C4-2B (cell line): Measurements from ENCODE around the gene HEXIM2.
"Not testable (repeated sequence)": the region's sequence is repeated elsewhere in the genome, so short reads cannot be mapped to it uniquely, and the experiment has no call there.

Experiments
- H3K27ac ChIP-seq: fragments of 450-650 bp; 2 replicates; pipeline ENCODE4 v1.5.1; 2017
- CTCF ChIP-seq: fragments of 450-650 bp; conservative IDR thresholded peaks from 2 replicates; pipeline ENCODE4 v1.5.1; 2017; ENCODE audit warnings: mild to moderate bottlenecking
- ZFX ChIP-seq: fragments of 450-650 bp; IDR thresholded peaks from 2 replicates; pipeline ENCODE4 v1.6.1; 2017

The HEXIM2 gene

DNA sequence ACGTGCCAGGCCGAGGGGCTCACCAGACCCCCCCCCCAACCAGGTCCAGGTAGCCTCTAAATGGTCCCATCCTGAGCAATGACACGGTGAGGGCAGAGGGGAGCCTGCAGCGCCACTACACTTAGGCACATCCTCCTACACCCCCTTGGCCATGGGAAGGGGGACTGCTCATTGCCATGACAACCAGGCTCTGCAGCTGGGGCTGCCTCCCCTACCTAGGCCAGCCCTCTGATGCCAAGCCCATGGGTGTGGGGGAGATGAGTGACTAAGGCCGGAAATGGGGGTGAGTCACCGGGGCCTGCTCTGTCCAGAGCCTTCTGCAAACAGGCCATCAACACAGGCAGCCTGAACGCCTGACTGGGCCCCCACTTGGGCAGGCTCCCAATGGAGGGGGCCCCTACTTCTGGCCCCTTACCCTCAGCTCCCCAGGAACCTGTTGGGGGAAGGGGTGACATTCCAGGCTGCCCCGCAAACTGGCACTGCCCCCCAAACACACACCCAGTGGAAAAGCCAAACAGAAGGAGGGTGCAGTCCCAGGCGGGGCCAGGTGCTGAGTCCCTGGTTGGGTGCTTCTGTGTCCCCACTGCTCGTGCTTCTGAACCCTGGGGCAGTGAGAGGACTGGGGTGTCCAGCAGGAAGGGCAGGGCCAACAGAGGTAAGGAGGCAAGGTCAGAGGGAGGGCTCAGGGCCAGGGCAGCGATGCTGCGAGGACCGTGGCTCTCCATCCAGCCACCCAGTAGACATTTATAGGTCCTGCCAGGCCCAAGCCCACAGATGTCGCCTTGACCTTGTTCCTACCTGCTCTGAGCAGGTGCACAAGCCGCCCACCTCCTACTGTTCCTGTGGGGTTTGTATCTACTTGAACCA lies 37.5 kb upstream of the HEXIM2 start:
- H3K27ac ChIP-seq, result no peak overlapping the region
- TF ChIP-seq CTCF (no peak), ZFX (no peak)

DNA sequence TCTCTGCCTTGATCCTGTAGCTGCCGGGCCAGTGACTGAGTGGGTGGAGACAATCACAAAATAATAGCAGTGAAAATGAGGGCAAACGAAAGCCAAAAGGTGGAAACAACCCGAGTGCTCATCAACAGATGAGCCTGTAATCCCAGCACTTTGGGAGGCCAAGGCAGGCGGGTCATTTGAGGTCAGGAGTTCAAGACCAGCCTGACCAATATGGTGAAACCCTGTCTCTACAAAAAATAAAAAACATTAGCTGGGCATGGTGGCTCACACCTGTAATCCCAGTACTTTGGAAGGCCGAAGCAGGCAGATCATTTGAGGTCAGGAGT lies 36.9 kb upstream of the HEXIM2 start:
- H3K27ac ChIP-seq, result not testable (repeated sequence)

DNA sequence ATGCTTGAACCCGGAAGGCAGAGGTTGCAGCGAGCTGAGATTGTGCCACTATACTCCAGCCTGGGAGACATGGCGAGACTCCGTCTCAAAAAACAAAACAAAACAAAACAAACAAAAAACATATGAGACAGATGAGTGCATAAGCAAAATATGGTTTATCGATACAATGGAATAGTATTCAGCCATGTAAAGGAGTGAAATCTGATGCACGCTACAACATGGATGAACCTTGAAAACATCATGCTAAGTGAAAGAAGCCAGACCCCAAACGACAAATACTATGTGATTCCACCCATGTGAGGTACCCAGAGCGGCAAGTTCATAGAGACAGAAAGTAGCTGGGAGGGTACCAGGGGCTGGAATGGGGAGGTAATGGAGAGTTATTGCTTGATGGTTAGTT lies 36.2 kb upstream of the HEXIM2 start:
- no peak for TF ChIP-seq ZFX
- no peak for TF ChIP-seq CTCF
- no peak overlapping the region for H3K27ac ChIP-seq

DNA sequence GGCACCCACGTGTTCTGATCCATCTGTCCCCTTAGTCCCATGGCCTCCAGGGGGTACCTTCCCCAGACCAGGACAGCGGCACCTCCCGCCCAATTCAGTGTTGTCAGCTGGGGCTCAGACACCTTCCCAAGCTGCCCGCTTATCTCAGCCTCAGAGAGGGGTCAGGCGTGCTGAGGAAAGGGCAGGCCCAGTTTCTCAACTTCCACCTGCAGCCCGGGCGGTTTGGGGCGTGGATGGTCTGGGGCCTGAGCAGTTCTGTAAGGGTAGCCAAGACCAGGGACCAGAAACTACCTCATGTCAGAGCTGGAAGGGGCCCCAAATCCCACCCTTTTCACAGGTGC lies 34.5 kb upstream of the HEXIM2 start:
- TF ChIP-seq ZFX, result no peak
- no peak for TF ChIP-seq CTCF
- no peak overlapping the region for H3K27ac ChIP-seq

DNA sequence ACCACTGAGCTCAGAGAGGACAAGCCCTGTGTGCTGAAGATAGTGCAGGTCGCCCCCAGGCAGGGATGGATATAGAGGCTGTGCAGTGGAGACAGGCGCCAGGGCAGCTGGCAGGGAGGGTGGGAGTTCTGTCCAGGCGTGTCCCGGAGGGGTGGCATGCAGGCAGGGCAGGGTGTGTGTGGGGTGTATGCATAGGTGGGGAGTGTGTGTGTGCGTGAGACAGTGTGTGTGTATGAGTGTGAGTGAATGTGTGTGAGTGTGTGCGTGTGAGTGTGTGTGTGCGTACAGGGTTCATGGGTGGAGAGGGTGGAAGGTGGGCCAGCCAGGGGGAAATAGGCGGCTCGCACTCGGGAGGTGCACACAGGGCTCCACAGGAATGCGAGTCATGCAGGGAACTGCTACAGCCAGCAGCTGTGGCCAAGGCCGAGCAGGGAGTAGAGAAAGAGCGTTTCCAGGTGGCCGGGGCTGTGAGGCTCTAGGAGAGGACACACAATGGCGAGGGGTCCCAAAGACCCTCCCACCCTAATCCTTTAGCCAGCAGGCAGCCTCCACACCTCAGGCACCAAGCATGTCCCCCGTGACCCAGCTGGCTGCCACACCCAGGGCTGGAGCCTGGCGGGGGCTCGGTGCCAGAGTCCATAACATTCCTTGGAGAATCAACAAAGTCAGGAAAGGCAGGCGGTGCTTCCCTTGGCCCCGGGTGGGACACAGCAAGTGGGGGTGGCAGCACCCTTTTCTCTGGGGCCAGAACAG lies 34.0 kb upstream of the HEXIM2 start:
- no peak overlapping the region for H3K27ac ChIP-seq
- TF ChIP-seq ZFX (no peak), CTCF (no peak)

GRCh38 chr17:45128331-45128730 lies 33.3 kb upstream of the HEXIM2 start:
- no peak for TF ChIP-seq CTCF
- TF ChIP-seq ZFX, result no peak
- no peak overlapping the region for H3K27ac ChIP-seq

DNA sequence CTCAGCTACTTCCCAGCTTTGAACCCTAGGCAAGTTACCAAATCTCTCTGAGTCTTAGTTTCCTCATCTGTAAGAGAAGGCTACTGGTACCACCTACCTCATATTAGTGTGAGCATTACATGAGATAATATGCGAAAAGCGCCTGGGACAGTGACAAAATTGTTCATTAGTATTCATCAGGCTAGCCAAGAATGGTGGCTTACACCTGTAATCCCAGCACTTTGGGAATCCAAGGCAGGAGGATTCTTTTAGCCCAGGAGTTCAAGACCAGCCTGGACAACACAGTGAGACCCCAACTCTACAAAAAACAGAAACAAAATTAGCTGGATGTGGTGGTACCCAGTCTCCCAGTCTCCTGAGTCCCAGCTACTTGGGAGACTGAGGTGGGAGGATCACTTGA lies 32.7 kb upstream of the HEXIM2 start:
- no peak overlapping the region for H3K27ac ChIP-seq
- TF ChIP-seq CTCF, result no peak
- TF ChIP-seq ZFX, result no peak
